GM18505 (cell line): ENCODE results near the gene LSAMP.

ENCODE experiments used
- ATAC-seq: cut with Tn5 transposase; IDR thresholded peaks from one replicate; pipeline ENCODE4 v1.9.1; 2021; ENCODE audit not compliant: unreplicated experiment
- POLR2A ChIP-seq: IDR thresholded peaks from 4 replicates; pipeline ENCODE4 v1.6.1; 2011; ENCODE audit warnings: borderline replicate concordance; ENCODE audit not compliant: insufficient read depth, insufficient read length; ENCODE audit errors: extremely low read depth

The LSAMP gene

GRCh38 chr3:116322750-116323375 lies 122.4 kb downstream of the LSAMP start:
- TF ChIP-seq POLR2A, result no peak
- no peak for ATAC-seq

- ATAC-seq, result no peak
- no peak for TF ChIP-seq POLR2A
Observed at GRCh38 chr3:116318370-116318769, 126.9 kb downstream of the LSAMP start.

- TF ChIP-seq POLR2A, result no peak
- no peak for ATAC-seq
Observed at GRCh38 chr3:116316771-116317170, 128.5 kb downstream of the LSAMP start.

- no peak for ATAC-seq
- TF ChIP-seq POLR2A, result no peak
Observed at GRCh38 chr3:116314476-116314875, 130.8 kb downstream of the LSAMP start.

GRCh38 chr3:116306720-116307119 lies 138.6 kb downstream of the LSAMP start:
- TF ChIP-seq POLR2A, result no peak
- ATAC-seq, result no peak

- no peak for TF ChIP-seq POLR2A
- no peak for ATAC-seq
Observed at GRCh38 chr3:116306149-116306548, 139.1 kb downstream of the LSAMP start.

GRCh38 chr3:116302087-116302747 lies 143.1 kb downstream of the LSAMP start:
- ATAC-seq, result no peak
- TF ChIP-seq POLR2A, result no peak

GRCh38 chr3:116301422-116301821 lies 143.9 kb downstream of the LSAMP start:
- no peak for ATAC-seq
- TF ChIP-seq POLR2A, result no peak

GRCh38 chr3:116300226-116300625 lies 145.1 kb downstream of the LSAMP start:
- no peak for TF ChIP-seq POLR2A
- no peak for ATAC-seq

GRCh38 chr3:116299646-116300081 lies 145.6 kb downstream of the LSAMP start:
- no peak for ATAC-seq
- TF ChIP-seq POLR2A, result no peak

GRCh38 chr3:116298151-116298550 lies 147.1 kb downstream of the LSAMP start:
- TF ChIP-seq POLR2A, result no peak

GRCh38 chr3:116291141-116291540 lies 154.1 kb downstream of the LSAMP start:
- ATAC-seq, result no peak

More at GRCh38 chr3:116298151-116298550, 147.1 kb downstream of the LSAMP start:
- ATAC-seq, result no peak

GRCh38 chr3:116288485-116288884 lies 156.8 kb downstream of the LSAMP start:
- no peak for ATAC-seq
- no peak for TF ChIP-seq POLR2A

More at GRCh38 chr3:116291141-116291540, 154.1 kb downstream of the LSAMP start:
- no peak for TF ChIP-seq POLR2A

GRCh38 chr3:116285781-116286421 lies 159.4 kb downstream of the LSAMP start:
- ATAC-seq, result no peak
- TF ChIP-seq POLR2A, result no peak

- TF ChIP-seq POLR2A, result no peak
- peak; percentile 52 for ATAC-seq
Observed at GRCh38 chr3:116281313-116282143, 163.8 kb downstream of the LSAMP start.
